GM18858 (cell line): Measurements from ENCODE around the gene CTSA.
"Not testable (repeated sequence)": the region's sequence is repeated elsewhere in the genome, so short reads cannot be mapped to it uniquely, and the experiment has no call there.

Source experiments
- ATAC-seq: cut with Tn5 transposase; IDR thresholded peaks from one replicate; pipeline ENCODE4 v1.9.1; 2021; ENCODE audit not compliant: unreplicated experiment

CTSA gene

GRCh38 chr20:45894797-45895196, 3.7 kb downstream of the CTSA start:
- no peak for ATAC-seq

GRCh38 chr20:45896641-45897161, 5.6 kb downstream of the CTSA start:
- ATAC-seq, result no peak

GRCh38 chr20:45897289-45897688, 6.2 kb downstream of the CTSA start:
- no peak for ATAC-seq

DNA sequence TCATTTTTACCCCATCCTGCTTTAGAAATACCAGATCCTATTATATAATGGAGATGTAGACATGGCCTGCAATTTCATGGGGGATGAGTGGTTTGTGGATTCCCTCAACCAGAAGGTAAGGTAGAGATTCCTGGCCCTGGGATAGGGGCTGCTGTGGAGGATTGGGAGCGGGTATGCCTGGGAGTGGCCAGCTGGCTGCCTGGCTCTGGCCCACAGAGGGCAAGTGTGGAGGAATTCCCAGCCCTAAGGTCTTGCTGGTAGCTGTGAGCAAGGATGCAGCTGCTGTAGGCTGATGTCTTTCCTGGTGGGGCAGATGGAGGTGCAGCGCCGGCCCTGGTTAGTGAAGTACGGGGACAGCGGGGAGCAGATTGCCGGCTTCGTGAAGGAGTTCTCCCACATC, 6.6 kb downstream of the CTSA start:
- no peak for ATAC-seq

DNA sequence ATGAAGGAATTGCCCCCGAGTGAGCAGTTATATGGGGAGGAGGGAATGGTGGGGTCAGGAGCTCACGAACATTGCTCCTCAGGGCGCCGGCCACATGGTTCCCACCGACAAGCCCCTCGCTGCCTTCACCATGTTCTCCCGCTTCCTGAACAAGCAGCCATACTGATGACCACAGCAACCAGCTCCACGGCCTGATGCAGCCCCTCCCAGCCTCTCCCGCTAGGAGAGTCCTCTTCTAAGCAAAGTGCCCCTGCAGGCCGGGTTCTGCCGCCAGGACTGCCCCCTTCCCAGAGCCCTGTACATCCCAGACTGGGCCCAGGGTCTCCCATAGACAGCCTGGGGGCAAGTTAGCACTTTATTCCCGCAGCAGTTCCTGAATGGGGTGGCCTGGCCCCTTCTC, 7.2 kb downstream of the CTSA start:
- ATAC-seq, result no peak

- ATAC-seq, result no peak
Observed at GRCh38 chr20:45899046-45899835, 8.1 kb downstream of the CTSA start.

DNA sequence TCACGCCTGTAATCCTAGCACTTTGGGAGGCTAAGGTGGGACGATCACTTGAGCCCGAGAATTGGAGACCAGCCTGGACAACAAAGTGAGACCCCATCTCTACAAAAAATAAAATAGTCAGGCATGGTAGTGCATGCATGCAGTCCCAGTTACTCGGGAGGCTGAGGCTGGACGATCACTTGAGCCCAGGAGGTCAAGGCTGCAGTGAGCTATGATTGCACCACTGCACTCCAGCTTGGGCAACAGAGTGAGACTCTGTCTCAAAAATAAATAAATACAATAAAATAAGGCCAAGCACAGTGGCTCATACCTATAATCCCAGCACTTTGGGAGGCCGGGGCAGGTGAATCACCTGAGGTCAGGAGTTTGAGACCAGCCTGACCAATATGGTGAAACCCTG, 10.2 kb downstream of the CTSA start:
- ATAC-seq, result not testable (repeated sequence)

GRCh38 chr20:45902199-45902701, 11.1 kb downstream of the CTSA start:
- no peak for ATAC-seq

DNA sequence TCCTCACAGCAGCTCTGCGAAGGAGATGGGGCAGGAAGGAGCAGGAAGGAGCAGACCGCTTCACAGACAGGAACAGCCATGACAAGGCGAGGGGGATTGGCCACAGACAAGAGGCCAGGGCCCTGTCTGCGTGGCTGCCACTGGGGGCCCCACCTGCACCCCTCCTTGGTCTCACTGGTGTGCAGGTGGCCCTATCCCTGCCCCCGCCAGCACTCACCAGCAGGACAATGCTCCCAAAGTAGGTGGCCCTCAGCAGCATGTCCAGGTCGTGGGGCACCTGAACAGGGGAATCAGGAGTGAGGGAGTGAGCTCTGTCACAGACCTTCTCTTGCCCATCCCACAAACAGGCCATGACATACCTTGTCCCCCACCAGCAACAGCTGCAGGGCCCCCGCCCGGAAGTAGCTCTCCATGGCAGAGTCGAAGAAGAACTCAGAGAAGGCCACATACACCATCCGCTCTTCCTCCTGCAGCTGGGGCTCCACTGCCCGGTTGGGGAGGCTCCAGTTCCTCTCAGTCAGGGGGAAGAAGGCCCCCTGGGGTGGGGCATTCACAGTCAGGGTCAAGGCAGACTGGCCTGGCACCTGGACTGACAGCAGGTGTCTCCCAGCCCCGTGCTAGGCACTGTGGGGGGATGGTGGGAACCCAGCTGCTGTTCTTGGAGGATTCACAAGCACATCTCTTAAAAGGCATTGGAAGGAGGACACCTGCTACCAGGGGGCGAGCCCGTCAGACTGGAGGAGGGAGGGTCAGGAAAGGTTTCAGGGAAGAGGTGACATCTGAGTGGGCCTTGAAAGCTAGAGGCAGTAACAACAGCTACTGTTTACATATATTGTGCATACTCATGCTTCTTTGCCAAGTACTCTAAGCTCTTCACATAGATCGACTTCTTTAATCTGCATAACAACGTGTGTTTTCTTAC, 13.7 kb downstream of the CTSA start:
- ATAC-seq, result no peak

DNA sequence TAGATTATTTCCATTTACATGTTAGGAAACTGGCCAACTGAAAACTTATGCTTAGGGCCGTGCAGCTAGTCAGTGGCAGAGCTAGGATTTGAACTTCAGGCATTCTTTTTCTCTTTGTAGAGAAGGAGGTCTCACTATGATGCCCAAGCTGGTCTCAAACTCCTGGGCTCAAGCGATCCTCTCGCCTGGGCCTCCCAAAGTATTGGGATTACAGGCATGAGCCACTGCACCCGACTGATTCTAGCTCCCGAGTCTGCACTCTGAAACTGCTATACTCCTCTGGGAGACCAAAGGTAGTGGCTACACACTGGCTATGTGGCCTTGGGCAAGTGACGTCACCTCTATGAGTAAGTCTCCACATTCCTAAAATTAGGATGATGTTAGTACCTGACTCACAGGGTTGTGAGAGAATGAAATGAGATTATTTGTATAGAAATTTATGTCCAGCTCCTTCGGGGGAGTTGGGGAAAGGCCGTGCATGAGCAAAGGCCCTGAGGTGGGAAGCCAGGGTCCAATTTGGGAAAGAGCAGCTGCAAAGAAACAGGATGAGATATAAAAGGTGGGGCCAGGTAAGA, 14.5 kb downstream of the CTSA start:
- no peak for ATAC-seq

DNA sequence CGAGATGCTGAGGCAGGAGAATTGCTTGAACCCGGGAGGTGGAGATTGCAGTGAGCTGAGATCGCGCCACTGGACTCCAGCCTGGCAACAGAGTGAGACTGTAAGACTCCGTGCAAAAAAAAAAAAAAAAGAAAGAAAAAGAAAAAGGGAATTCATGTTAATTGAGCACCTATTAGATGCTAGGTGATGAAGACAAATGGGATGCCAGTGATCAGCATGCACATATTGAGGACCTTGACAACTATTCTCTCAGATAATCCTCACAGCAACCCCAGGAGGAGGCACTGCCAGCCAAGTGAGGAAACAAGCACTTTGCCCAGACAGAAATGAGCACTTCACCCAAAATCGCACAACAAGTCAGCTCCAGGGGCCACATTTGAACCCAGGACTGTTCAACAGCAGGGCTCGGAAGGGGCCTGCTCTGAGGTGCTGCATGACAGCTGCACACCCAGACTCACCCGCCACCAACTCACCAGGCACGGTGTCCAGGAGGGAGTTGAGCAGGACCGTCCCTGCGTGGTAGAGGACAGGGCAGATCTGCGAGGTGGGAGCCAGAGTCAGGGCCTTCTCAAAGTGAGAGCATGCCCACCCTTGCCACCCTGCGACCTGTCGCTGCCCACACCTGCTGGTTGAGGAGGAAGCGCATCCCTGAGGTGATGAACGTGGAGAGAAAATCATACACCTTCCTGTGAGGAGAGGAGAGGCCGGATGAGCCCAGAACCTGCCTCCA, 16.2 kb downstream of the CTSA start:
- ATAC-seq, result no peak

DNA sequence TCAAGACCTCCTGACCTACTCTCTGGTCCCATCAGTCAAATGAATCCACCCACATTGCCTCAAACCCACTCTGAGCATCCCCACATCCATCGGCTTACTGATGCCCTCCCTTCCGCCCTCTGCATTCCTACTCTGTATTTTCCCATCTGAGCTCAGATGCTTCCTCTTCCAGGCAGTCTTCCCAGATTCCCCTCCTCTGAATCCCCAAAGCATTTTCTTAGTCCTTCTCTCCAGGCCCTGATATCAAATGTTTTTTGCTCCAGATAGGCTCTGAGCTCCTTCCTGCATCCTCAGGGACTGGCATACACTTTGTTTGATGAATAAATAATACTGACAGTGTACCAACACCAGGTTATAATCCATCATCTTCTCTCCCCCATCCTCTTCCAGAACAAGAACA, 16.9 kb downstream of the CTSA start:
- no peak for ATAC-seq

GRCh38 chr20:45909336-45909808, 18.2 kb downstream of the CTSA start:
- ATAC-seq, result no peak

DNA sequence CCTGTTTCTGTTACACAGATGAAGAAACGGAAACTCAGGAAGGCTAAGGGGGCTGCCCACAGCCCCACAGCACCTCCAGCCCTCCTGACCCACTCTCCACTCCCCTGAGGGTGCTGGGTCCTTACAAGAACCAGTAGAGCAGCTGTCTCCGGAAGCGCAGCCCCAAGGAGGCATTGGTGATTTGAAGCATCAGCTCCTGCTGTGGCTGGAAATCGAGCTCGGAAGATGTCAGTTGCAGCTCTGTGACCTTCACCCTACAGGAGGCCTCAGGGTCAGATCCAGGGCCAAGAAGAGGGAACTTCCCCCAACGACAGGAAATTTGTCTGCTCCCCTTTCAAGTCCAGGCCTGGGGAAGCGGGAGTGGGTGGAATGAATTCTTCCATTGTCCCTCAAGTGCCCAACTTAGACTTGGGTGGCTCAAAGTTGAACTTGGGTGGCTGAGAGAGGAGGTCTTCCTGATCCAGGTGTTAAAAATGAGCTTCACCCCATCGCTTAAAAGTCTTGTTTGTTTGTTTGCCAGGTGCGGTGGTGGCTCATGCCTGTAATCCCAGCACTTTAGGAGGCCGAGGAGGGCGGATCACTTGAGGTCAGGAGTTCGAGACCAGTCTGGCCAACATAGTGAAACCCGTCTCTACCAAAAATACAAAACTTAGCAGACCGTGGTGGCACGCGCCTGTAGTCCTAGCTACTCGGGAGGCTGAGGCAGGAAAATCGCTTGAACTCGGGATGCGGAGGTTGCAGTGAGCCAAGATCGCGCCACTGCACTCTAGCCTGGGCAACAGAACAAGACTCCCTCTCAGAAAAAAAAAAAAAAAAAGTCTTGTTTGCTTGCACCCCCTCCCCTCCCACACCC, 18.9 kb downstream of the CTSA start:
- ATAC-seq, result no peak

DNA sequence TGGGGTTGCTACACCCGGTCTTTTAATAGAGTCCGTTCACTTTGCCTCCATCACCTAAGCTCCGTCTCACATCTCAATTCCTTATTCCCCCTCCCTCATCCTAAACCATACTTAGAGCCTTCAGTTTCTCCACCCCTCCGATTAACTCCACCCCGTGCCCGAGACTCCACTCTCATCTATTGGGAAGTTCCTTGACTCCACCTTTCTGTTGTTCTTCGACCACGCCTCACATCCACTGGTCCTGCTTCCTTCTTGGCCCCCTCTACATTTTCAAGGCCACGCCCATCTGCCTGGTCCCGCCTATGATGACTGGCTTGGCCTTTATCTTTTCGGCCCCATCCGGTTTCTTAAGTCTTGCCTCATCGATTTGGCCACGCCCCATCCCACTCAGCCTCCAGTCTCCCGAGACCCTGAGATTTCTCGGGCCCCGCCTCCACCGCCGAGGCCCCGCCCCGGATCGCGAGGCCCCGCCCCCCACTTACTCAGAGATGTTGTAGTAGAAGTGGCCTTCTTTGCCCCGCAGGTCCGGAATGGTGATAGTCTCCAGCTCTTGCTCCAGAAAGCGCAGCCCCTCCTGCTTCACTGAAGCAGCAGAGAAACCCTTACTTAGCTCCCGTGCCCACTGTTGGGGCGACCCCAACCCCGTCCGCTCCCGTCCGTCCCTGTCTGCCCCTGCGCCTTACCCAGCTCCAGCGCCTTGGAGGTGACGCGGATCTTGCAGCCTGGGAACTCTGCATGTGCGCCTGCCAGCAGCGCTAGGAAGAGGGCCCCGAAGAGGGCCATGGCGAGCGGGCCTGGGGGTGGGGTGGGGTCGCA, 19.7 kb downstream of the CTSA start:
- peak; percentile 73 for ATAC-seq

DNA sequence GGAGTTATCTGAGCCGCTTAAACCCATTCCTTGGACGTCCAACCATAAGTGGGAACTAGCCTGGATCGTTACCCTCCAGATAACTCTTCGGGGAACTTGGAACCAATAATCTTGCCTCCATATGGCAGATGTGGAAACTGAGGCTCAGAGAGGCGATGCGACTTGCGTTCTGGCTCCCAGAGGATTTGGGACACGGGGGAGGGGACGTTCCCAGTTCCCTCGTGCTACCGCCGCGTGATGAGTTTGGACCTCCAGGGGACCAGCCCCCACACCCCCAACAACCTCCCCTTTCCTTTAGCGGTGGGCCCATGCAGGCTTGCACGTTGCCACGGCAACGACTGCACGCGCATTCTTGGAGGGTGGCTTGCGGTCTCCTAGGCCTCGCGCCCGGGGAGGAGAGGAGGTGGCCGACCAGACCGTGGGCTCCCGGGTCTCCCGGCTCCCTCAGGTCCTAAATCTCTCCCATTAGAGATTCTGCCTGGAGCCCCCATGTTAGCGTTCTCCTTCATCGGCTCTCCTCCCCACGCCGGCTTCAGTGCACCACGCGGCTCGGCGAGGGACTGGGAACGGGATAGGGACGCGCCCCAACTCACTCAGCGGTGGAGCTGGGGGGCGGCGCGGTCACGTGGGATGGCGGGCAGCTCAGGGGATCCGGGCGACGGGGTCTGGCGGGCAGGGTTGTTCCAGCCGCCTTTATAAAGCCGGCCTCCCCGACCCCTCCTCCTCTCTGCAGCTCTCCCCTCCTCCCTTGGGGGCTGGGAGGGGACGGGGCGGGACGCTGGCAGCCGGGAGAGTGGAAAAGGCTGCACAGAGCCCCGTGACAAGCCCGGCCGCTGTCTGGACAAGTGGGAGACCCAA, 20.6 kb downstream of the CTSA start, which contains the start of gene PLTP:
Gene PLTP (minus strand): TSS at position 670 of the 858 bp plus-strand sequence. CDS start 703 bp downstream, outside the sequence.
- ATAC-seq, result no peak

DNA sequence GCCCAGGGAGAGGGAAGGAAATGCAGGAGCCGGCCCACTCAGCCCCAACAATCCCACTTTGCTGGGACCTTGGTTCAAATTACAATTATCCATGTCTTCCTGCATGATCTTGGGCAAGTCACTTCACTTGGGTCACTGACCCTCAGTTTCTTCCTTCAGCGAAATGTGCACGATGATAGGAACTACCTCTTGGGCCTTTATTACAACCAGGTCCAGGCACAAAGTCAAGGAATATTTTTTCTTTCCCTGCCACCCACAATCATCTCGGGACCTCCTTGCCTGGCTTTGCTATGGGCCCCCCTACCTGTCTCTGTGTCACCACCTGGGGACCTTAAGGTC, 21.2 kb downstream of the CTSA start:
- no peak for ATAC-seq

DNA sequence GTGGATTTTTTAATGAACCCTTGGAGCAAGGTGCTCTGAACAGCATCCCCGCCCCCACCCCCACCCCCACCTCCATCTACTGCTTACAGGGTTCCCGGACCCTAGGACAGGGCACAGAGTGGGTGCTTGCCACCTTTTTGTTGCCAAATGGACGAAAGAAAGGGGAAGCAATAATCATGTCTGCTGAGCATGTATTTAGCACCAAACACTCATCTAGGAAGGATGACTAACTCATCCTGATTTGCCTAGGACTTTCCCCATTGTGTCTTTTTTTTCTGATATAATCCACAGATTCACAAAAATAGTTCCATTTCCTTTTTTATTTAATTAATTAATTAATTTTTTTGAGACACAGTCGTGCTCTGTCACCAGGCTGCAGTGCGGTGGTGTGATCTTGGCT, 22.0 kb downstream of the CTSA start:
- ATAC-seq, result no peak
